Ectodermal cell (in vitro differentiated cells): Measurements from ENCODE around the gene ANKRD60.

ENCODE experiments used
- H3K27ac ChIP-seq: 2 replicates; pipeline ENCODE4 v1.7.0; 2013; ENCODE audit warnings: mild to moderate bottlenecking, low read depth, low read length; ENCODE audit not compliant: insufficient read depth, poor library complexity, severe bottlenecking
- H3K27me3 ChIP-seq: 2 replicates; pipeline ENCODE4 v1.7.0; 2013; ENCODE audit warnings: mild to moderate bottlenecking, low read length; ENCODE audit not compliant: insufficient read depth, control insufficient read depth, poor library complexity, severe bottlenecking
- H3K36me3 ChIP-seq: one replicate; pipeline ENCODE4 v1.7.0; 2013; ENCODE audit warnings: low read length; ENCODE audit not compliant: control insufficient read depth, insufficient read depth
- H3K4me1 ChIP-seq: one replicate; pipeline ENCODE4 v1.7.0; 2013; ENCODE audit warnings: low read length; ENCODE audit not compliant: control insufficient read depth, insufficient read depth
- H3K4me3 ChIP-seq: 2 replicates; pipeline ENCODE4 v1.7.0; 2013; ENCODE audit warnings: low read depth, low read length, control low read depth; ENCODE audit not compliant: insufficient read depth
- H3K9me3 ChIP-seq: 2 replicates; pipeline ENCODE4 v1.7.0; 2013; ENCODE audit warnings: mild to moderate bottlenecking, low read length, moderate library complexity; ENCODE audit not compliant: control insufficient read depth
- WGBS, 2 experiments: methylation state at CpG; one replicate each; pipeline ENCODE4 v1.1.7; 2013; ENCODE audit warnings: missing lambda C conversion rate in 2 of 2; 5-methylcytosine and 5-hydroxymethylcytosine counted together

Gene ANKRD60

GRCh38 chr20:58168843-58169242 is 59.6 kb downstream of the ANKRD60 start:
- H3K27me3 ChIP-seq, result no peaks in the 10 kb centered on the region
- no peaks in the 10 kb centered on the region for H3K9me3 ChIP-seq
- 92 to 95% methylated on average over 4 of the region's 4 CpGs for WGBS, 2 experiments
- H3K36me3 ChIP-seq, result no peaks in the 10 kb centered on the region
- no peak overlapping the region for H3K27ac ChIP-seq
- H3K4me3 ChIP-seq, result no peak overlapping the region
- H3K4me1 ChIP-seq, result no peaks in the 10 kb centered on the region

- H3K27me3 ChIP-seq, result no peaks in the 10 kb centered on the region
- 78 to 83% methylated on average over 7 of the region's 7 CpGs for WGBS, 2 experiments
- no peak overlapping the region for H3K27ac ChIP-seq
- H3K9me3 ChIP-seq, result no peaks in the 10 kb centered on the region
- H3K4me3 ChIP-seq, result no peak overlapping the region
- H3K36me3 ChIP-seq, result no peaks in the 10 kb centered on the region
- H3K4me1 ChIP-seq, result no peaks in the 10 kb centered on the region
These were observed 60.7 kb downstream of the ANKRD60 start for GRCh38 chr20:58167759-58168158.
